GM12891 (cell line): Measurements from ENCODE around the gene GINS2.

Experiments
- POLR2A ChIP-seq: IDR thresholded peaks from 2 replicates; pipeline ENCODE4 v1.6.1; 2011; ENCODE audit warnings: low read depth, low read length, control low read depth
- TAF1 ChIP-seq: IDR thresholded peaks from 2 replicates; pipeline ENCODE4 v1.6.1; 2011; ENCODE audit warnings: low read depth, low read length, control low read depth

GRCh38 chr16:85716022-85716679, 27.4 kb upstream of the GINS2 start:
- no peak for TF ChIP-seq POLR2A
- TF ChIP-seq TAF1 = no peak
